ENCODE results near the gene OVCA2.

Gene OVCA2

DNA sequence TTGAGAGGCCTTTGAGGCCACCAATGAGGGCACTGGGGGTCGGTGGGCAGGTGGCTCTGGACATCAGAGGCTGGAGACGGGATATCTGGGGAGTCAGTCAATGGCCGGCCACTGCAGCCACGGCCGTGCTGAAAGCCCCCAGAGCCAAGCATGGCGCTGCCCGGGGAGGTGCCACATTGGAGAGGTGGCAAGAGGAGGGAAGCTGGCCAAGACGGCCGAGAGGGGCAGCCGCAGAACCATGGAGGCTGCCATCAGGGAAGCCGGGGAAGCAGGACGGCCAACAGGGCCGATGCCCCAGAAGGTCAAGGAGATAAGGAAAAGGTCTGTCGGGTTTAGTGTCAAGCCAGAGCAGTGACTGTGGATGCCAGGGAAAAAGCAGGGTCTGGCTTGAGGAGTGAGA, 26.5 kb upstream of the OVCA2 start:
- DNase-seq = no peak

DNA sequence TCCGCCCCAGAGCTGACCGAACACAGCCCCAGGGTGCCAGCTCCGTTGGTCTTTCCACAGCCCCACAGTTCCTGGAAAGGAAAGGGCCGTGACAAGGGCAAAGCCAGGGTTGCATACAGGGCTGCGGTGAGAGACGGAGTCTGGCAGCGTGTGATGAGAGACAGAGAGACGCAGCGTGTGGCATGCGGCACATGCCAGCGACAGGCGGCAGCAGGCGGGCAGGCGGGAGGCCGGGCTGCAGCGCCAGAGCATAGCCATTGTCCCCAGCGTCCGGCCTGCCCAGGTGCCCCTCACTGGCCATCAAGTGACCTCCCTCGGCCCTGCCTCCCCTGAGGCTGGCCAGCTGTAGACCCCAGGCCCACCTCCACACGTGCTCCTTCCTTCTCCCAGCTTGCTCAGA, 25.3 kb upstream of the OVCA2 start:
- no peak for DNase-seq

DNA sequence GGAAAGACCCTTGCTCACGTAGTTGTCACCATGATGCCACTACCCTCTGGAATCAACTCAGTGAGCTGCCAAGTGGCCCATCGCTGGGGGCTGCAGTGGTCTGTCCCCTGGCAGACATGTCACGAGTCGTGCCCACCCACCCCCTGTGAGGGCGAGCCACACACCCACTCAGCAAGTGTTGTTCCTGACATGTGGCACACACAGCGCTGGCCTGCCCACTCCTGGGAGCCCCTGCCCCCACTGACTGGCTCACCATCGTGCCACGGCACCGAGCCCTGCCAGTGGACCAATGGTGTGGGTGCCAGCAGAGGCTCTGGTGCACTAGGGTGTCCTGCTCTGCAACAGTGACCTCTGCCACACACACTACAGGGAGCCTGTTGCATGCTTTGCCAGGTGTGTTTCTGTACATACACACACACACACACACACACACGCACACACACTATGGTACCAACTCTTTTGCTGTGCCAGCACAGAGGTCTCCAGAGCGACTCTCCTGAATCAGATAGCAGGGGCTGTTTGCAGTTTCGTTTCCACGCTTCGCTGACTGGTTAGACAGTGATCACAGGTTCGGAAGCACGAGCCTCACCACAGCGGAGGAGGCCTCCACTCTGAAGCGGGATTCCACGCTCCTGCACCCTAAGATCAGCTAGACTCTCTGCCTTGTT, 24.4 kb upstream of the OVCA2 start:
- no peak for DNase-seq

DNA sequence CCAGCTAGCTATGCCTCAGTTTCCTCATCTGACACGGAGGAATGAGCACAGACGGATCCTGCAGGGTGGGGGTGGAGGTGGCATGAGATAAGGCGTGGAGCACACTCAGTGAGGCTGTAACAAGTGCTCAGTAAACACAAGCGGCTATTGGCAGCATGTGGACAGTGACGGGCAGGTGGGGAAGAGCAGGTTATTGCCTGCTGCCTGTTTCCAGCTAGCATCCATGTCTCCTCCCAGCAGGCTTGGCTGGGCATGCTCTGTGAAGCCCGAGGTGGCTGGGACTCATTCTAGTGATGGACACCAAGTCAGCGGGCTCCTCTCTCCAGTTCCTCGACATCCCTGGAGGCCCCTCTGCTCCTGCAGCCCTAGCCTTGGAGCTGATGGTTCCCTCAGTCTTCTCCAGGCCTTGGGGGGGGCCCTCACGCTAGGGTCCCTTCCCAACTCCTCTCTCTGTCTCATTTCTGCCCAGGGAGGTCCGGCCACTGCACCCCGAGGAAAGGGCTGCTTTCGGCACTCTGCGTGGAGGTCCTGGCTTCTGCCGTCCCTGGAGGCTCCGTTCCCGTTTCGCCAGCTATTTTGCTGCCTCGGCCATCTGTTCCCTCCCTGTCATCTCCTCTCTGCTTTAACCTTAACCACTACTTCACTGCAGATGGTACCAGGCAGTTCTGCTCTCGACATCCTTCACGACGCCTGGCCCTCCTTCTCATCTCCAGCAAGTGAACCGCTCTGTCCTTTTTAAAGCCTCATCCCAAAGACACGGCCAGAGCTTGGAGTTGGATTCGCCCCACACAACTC, 22.9 kb upstream of the OVCA2 start:
- DNase-seq = no peak

DNA sequence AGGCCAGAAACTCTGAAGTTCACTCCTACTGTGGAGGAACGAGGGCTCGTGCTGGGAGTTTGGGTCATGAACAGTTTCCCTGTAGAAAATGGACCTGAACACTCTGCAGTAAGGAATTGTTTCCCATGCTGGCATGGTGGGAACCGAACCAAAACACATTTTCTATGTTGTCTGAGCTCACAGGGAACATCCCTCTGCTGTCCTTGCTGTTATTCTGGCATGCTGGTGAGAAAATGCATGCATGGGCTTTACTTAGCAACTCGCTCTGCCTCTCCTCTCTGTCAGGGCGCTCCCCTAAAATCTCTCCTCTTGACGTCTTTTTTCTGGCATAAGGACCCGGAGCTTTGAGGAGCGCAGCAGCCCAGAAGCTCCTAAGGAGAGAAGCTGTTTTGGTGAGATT, 22.1 kb upstream of the OVCA2 start:
- DNase-seq = no peak

DNA sequence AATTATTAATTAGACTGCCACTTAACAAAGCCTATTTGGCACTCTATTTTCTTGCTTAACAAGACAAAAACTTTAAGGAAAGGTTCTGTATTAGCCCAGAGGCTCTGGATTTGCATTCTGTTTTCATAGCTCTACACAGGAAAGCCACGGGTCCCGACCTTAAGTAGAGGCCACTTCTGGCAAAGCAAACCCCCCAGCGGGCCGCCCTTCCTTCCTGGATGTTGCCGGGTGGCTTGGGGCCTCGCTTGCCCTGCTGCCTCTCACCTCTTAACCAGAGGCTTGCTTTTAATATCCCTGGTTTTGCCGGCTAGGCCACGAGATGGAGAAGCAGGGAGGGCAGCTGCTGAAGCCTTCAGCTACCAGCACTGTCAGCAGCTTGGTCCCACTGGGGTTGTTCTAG, 21.1 kb upstream of the OVCA2 start:
- no peak for DNase-seq

DNA sequence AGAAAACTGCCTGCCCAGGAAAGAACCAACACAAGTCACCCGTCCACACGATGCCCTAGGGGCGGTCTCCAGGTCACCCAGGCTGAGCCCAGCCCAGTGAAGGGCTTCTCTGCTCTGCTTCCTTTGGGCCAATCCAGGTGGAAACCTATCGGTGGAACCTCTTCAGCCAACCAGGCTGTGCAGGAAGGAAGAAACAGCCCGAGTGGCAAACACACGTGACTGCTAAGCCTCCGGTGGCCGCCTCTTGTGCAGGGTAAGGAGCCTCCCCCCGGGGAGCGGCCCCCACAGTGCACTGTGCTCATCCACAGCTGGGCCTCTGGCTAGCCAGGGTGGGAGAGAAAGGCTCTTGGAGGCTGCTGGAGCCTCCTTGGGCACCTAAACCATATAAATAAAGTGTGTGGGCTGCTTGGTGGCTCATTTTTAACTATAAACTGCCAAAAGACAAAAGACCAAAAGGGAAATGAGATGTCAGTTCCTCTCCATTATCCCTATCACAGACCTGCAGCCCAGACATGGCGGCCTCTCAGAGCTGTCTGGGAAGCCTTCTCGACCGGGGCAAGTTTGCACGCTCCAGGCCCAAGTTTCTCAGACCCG, 19.1 kb upstream of the OVCA2 start:
- DNase-seq = no peak

DNA sequence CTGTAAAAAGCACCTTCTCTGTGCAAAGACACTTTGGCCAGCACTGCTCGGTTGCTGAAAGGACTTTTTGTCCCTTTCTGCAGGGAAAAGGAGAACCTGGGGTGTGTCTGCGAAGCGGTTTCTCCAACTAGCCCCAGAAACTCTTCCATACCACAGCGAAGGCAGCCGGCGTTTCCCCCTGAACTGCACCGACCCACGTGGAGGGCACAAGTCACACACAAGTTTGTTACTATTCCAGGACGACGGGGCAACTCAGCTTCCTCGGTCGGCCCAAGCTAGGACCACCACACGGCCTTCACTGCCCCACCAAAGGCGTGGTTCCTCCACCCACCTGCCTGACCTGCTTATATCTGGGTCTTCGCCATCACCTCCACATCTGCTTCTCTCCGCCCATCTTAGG, 18.6 kb upstream of the OVCA2 start:
- no peak for DNase-seq

DNA sequence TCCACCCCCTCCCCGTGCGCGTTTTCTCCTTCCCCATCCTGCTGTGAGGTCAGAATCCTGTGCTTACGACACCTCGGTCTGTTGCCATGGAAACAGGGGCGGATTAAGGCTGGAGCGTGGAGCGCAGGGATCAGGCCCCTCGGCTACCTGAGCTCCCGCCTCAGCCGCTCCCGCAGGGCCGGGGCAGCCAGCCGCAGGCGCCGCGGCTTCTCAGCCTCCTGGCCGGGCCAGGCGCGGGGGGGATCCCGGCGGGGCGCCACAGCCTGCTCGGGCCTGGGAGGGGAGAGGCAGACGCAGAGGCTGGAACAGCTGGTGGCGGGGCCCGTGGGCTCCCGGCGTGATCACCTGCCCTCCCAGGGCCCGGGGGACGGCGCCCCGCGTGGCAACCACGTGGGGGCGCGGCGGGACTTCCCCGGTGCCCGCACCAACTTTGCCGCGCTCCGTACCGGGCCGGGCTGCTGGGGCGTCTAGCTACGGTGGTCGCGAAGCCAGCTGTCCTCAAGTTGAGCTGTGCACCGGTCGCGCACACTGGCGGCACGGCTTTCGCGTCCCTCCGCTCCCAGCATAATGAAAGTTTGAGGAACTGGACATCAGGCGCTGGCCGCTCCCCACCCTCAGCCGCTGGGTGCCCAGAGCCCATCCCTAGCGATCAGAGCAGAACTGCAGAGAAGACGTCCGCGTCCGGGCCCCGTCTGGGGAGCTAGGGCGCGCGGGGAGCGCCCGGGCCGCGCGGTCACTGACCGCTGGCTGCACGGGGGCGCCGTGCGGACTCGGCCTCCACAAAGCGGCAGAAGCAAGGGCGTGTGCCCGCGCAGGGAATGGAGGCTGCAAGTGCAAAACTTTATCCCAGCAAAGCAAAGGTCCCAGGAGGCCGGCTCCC, 17.9 kb upstream of the OVCA2 start:
- no peak for DNase-seq

DNA sequence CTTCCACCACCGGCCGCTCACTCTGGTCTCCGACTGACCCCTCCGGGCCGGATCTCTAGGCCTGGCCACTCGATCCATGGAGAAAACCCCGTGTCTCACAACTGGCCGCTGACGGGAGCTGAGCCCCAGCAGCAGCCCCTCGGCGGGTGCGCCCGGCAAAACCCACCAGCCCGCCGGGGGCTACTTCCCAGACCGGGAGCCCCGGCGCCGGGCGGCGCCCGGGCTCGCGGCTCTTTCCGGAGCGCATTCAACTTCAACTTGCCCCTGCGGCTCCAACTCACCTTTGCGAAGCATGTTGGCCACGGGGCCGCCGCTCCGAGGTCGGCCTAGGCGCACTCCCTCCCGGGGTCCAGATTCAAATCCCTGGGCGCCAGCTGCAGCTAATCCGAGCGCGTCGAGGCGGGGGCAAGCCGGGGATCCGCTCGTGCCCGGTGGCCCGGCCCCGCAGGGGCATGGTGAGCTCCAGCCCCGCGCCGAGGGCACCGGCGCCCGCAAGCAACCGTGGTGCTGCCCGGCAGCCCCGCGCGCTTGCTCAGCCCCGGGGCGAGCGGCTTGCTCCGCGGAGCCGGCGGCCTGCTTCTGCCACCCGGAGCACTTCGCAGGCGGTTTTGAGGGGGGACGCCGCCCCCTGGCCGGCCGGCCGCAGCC, 17.1 kb upstream of the OVCA2 start:
- no peak for DNase-seq

DNA sequence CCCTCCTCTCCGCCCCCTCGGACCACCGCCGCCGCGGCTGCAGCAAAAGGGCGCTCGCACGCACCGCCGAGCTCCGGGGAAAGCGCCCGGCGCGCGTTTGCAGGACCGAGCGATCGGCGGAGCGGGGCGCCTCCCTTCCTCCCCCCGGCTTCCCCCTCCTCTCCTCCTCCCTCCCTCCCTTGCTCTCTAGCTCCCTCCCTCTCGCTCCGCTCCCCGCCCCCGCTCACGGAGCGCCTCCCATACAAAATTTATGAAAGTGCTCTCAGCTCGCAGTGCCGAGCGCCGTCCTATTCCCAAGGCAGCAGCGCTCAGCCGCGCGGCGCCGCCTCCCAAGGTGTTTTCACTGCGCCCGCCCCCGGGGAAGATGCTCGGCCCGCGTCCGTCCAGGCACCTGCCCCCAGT, 16.6 kb upstream of the OVCA2 start, which contains the start of gene RTN4RL1:
TSS of gene RTN4RL1 (minus strand) at position 115 of the 402 bp plus-strand sequence. CDS start 469 bp downstream, outside the sequence.
- DNase-seq = no peak

DNA sequence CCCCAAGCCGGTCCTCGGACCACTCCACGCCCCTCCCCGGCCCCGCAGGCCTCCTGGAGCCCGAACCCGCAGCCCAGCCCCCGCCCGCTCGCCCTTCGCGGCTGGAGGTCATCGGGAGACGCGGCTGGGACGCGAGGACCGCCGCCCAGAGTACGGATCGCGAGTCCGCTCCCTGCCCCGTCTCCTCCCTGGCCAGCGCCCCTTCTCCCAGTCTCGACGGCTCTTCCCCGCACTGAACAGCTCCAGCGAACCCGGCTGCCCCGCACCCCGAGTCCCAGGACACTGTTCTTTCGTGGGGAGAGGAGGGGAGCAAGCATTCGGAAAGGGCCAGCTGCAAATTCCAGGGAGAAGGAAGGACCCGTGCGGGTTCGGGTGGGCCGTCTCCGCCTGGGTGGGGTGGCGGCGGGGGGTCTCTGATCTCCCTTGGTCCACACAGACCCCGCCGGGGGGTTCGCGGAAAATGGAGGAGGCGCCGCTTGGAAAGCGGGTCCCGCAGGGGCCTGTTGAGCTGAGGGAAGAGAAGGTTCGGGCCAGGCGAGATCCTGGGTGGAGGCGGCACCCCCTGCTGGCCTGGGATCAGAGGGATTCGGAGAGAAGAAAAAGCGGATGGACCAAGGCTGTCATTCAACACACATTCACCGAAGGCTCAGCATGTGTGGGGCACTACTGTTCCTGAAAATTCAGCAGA, 16.1 kb upstream of the OVCA2 start:
- peak; percentile 75 for DNase-seq

DNA sequence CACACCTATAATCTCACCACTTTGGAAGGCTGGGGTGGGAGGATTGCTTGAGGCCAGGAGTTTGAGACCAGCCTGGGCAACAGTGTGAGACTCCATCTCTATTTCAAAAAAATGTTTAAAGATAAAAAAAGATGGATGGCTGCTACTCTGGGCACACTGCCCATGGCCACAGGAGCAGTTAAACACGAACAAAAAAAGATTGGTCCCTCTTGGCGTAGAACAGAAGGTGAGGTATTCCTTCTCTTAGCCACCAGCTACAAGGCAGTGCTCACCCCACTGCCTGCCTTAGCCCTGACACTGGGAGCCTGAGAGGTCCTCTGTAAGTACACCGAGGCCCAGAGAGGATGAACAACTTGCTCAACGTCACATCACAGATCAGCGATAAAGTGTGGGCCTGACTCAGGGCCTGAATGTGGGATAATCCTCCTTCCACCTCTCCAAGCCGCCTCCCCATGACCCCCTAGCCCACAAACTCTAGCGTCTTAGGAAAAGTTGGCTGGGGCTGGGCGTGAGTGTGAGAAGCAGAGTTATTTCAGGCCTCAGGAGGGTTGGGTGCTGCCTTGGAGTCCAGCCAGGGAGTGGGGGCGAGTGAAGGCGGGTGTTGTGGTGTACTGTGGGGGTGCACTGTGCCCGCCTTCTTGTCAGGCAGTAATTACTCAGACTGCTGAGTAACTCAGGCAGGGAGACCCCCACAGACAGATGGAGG, 14.1 kb upstream of the OVCA2 start:
- no peak for DNase-seq

DNA sequence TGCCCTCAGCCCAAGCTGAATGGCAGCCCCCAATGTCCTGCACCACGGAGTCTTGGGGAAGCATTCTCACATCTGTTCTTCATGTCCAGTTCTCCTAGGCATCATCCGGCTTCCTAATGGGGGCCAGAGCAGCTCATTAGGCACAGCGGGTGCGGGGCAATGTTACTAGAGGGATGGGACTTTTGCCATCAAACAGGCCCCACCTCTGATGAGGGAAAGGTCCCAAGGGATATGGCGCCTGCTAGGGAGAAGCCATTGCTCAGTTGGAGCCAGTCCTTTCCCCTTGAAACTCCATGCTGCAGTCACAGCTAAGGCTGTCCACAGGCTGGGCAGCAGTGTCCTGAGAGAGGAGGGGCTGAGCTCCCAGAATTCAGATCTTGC, 13.6 kb upstream of the OVCA2 start:
- no peak for DNase-seq

DNA sequence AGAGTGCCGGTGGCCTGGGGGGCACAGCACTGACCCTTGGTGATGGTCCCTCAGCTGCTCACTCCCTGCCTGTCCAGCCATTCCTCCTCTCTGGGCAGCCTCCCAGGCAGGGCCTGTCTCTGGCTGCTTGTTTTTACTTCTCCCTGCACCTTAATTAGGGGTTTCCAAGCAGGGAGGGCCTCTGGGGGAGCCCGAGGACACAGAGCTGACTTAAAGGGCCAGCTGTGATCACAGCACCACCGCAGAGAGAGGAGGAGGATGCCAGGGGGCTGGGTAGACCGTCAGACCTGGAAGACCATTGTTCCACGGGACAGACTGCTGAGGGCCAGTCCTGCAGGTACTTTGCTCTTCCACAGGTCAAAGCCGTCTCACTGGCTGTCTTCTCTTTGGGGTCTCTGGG, 13.1 kb upstream of the OVCA2 start:
- DNase-seq = no peak

DNA sequence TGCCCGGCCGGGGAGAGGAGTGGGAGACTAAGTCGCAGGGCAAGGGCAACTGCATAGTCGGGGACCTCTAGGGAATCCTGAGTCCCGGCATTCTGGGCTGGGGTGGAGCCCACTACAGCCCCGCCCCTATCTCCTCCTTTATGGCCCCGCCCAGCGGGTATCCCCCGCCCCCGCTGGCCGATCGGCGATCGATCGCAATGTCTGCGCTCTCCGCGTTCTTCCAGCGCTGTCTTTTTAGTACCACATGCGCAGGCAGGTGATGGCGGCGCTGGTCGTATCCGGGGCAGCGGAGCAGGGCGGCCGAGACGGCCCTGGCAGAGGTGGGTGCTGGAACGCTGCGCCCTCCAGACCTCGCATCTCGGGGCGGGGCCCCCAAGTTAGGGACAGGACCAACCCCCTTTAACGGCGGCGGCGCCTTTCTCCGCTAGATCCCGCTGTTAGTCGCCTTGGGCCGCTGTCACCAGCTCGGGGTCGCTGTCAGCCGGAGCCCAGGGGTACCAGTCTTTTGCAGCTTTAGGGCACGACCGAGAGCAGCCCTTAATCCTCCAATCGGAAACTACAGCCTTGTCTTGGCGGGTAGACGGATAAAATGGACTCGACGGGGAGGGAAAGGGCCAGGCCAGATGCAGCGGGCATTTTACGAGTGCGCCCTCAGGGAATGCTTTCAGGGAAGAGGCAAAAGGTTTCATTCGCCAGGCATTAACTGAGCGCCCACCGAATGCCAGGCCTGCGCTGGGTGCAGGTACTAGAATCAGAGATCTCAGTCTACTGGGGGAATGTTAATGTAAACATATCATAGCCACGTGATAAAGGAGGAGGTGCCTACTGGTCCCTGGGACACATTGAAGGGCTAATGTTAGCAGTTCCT, 11.7 kb upstream of the OVCA2 start, which contains the start of gene DPH1:
TSS of gene DPH1 (plus strand) at position 243 of the 868 bp plus-strand sequence. CDS start at position 260, 17 bp downstream.
- DNase-seq = peak; percentile 85

DNA sequence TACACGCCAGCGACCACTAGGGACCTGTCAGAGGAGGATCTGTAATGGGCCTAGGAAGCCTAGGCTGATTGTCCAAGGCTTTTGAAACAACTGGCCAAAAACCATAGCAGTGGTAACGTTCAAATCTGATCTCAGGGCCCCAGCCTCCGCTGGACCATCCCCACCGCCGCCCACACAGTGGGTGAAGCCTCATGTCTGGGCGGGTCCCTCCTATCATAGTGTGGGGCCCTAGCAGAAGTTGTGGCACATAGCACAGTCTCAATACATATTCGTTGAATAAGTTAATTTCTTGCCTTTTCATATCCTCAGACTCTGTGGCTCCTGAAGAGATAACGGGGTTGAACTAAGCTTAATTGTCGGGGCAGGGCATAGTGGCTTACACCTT, 11.1 kb upstream of the OVCA2 start:
- no peak for DNase-seq

DNA sequence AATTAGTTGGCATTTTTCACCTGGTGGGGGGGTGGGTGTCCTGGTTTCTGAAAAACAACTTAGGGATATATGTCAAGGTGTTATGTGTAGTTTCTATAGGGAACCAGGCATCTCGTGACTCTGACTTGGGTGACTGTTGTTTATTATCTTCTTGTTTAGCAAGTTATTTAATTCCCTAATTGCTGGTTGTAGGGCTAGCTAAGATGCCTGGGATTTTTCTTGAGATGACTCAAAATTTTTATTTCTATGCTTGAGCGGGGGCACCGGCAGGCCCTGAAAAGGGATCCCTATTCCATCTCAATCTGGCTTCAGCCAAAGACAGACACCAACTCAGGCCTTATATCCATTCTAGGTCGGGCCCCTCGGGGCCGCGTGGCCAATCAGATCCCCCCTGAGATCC, 8.7 kb upstream of the OVCA2 start:
- no peak for DNase-seq

DNA sequence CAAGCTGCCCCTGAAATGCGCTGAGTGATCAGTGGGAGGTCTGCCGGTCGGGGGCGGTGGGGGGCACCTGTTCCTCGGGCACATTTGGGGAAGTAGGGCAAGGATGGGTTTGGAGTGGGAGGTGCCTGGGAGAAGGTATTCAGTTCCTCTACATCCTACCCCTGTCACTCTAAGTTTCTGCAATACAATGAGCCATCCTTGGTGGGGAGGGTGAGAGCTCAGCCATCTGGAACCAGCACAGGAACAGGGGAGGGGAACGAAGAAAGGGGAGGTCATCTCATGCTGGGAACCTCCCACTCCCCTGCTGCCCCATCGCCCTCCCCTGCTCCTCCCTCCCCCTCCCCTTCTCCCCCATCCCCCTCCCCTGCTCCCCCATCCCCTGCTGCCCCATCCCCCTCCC, 7.7 kb upstream of the OVCA2 start:
- no peak for DNase-seq
